Right lobe of liver (tissue), 6 donors: ENCODE data around the gene MYL12A. TPM values are rescaled to one million over a fixed set of nuclear protein-coding genes. Genes with fewer than 3 reads are reported as not detected.
A peak's percentile ranks its signal among the peaks of the same experiment; 100 is the strongest.
"Not testable (repeated sequence)": the region's sequence is repeated elsewhere in the genome, so short reads cannot be mapped to it uniquely, and the experiment has no call there.

Source experiments
- ATAC-seq, 4 donors: fragments of 200-7000 bp; cut with Tn5 transposase; one replicate each; pipeline ENCODE4 v1.9.1; 2020; ENCODE audit warnings: mild to moderate bottlenecking in 4 of 4, moderate library complexity in 4 of 4
- DNase-seq, 3 donors: peaks; one replicate each; pipeline ENCODE4 v3.0.0-alpha.2; 2020
- H3K27ac ChIP-seq, 3 donors: fragments of 200-600 bp; one replicate each; pipeline ENCODE4 v1.8.0; 2022
- H3K27me3 ChIP-seq, 2 donors: fragments of 200-600 bp; one replicate each; pipeline ENCODE4 v1.8.0; 2022
- H3K36me3 ChIP-seq, 4 donors: fragments of 200-600 bp; sonication (generic) in 1 of 4; one replicate each; pipeline versions ENCODE4 v1.5.1 to v1.8.0; 2017 to 2022; ENCODE audit warnings: control low read depth in 1 of 4
- H3K4me1 ChIP-seq, 4 donors: fragments of 200-600 bp; sonication (generic) in 1 of 4; one replicate each; pipeline versions ENCODE4 v1.5.1 to v1.8.0; 2017 to 2022; ENCODE audit warnings: control low read depth in 1 of 4
- H3K4me3 ChIP-seq, 3 donors: fragments of 200-600 bp; one replicate each; pipeline ENCODE4 v1.8.0; 2022
- H3K9me3 ChIP-seq, 4 donors: fragments of 200-600 bp; sonication (generic) in 1 of 4; one replicate each; pipeline versions ENCODE4 v1.5.1 to v1.8.0; 2017 to 2022; ENCODE audit warnings: control low read depth in 1 of 4
- POLR2A ChIP-seq: fragments of 450-650 bp; IDR thresholded peaks from one replicate; pipeline ENCODE4 v1.6.1; 2017; ENCODE audit warnings: antibody characterized with exemption, mild to moderate bottlenecking
- WGBS: methylation state at CpG from one replicate; pipeline ENCODE4 v1.1.6; 2018; ENCODE audit warnings: low coverage, low lambda C conversion rate; ENCODE audit not compliant: insufficient coverage; ENCODE audit errors: missing lambda C conversion rate; 5-methylcytosine and 5-hydroxymethylcytosine counted together
- intact Hi-C, 2 donors: fragments of 100-400 bp; cut with DNase I; formaldehyde crosslinking; loops; one replicate each; pipeline versions ENCODE4 v1.11.2 to v1.14.1; 2022
- total RNA-seq, 6 experiments: library from RNA; depleted of rRNA in 2 of 6; stranded (reverse); fragments of >200 nt in 2 of 6; fragmentation: NEBNext Ultra II Directional in 3 of 6; extraction: Animal tissue kit (Norgen Biotek cat#: 25700) in 3 of 6; gene quantifications; one replicate each; pipeline versions ENCODE4 v1.1.0 to v1.2.4, GENCODE V29; 2016 to 2023
- TF ChIP-seq, protein P1 (sequence below), 4 donors: fragments of 200-600 bp in 3 of 4; fragments of 450-650 bp in 1 of 4; IDR thresholded peaks; one replicate each; pipeline versions ENCODE4 v1.5.1 to v1.8.0; 2016 to 2022; ENCODE audit warnings: antibody characterized with exemption in 4 of 4, mild to moderate bottlenecking in 2 of 4
- donor health status: DM: no; HTN: yes; CAD: no.
- donor health status: DM: no; HTN: no; CAD: no.
- donor health status: DM: no; HTN: no; CAD: no.
- donor health status: DM: no; HTN: yes; CAD: no.
- donor health status: DM: no; HTN: yes; CAD: no.

MYL12A gene
- total RNA-seq, 6 experiments from 2014 or later: 82.1 to 309 (median 225) TPM

- intact Hi-C loops: no loop called here
- ATAC-seq: peak; percentile 42 to 64 (median 60)
Observed at GRCh38 chr18:3218819-3219218, 28.8 kb upstream of the MYL12A start.

GRCh38 chr18:3219241-3219630 lies 28.4 kb upstream of the MYL12A start:
- ATAC-seq: peak; percentile 9 to 23 (median 19)
- peak overlapping the region; percentile 84 to 96 (median 94) for H3K27ac ChIP-seq
- TF ChIP-seq POLR2A: no peak
- TF ChIP-seq, protein P1, sequence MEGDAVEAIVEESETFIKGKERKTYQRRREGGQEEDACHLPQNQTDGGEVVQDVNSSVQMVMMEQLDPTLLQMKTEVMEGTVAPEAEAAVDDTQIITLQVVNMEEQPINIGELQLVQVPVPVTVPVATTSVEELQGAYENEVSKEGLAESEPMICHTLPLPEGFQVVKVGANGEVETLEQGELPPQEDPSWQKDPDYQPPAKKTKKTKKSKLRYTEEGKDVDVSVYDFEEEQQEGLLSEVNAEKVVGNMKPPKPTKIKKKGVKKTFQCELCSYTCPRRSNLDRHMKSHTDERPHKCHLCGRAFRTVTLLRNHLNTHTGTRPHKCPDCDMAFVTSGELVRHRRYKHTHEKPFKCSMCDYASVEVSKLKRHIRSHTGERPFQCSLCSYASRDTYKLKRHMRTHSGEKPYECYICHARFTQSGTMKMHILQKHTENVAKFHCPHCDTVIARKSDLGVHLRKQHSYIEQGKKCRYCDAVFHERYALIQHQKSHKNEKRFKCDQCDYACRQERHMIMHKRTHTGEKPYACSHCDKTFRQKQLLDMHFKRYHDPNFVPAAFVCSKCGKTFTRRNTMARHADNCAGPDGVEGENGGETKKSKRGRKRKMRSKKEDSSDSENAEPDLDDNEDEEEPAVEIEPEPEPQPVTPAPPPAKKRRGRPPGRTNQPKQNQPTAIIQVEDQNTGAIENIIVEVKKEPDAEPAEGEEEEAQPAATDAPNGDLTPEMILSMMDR (IDR thresholded peaks at IDR 0.05): no peak
- intact Hi-C loops: no loop called here
- H3K36me3 ChIP-seq: peaks cover 0 to 12% (median 0%) of the 10 kb centered on the region in 4 donors
- H3K27me3 ChIP-seq: no peaks in the 10 kb centered on the region
- H3K4me1 ChIP-seq: peaks cover 0 to 18% (median 3%) of the 10 kb centered on the region in 4 donors
- DNase-seq: no peak
- 34% methylated on average over 8 of the region's 8 CpGs for WGBS
- no peaks in the 10 kb centered on the region for H3K9me3 ChIP-seq
- H3K4me3 ChIP-seq: peak overlapping the region; percentile 43 to 56 (median 54)

More at GRCh38 chr18:3218819-3219218, 28.8 kb upstream of the MYL12A start:
- H3K9me3 ChIP-seq: no peaks in the 10 kb centered on the region
- peak overlapping the region; percentile 84 to 96 (median 94) for H3K27ac ChIP-seq
- no peaks in the 10 kb centered on the region for H3K27me3 ChIP-seq
- peak overlapping the region; percentile 43 to 56 (median 54) for H3K4me3 ChIP-seq
- peak; percentile 45 for TF ChIP-seq POLR2A
- TF ChIP-seq, protein P1 (IDR thresholded peaks at IDR 0.05): no peak
- DNase-seq: no peak
- peaks cover 0 to 13% (median 0%) of the 10 kb centered on the region in 4 donors for H3K36me3 ChIP-seq
- peaks cover 0 to 18% (median 3%) of the 10 kb centered on the region in 4 donors for H3K4me1 ChIP-seq
- WGBS: 34% methylated on average over 2 of the region's 2 CpGs

- no peaks in the 10 kb centered on the region for H3K27me3 ChIP-seq
- ATAC-seq (peak; percentile 61 to 74 (median 64)), DNase-seq (no peak)
- H3K27ac ChIP-seq: peak within 1 kb of the TSS; percentile 84 to 96 (median 94)
- WGBS: 29% methylated on average over 9 of the region's 9 CpGs
- peaks cover 0 to 6% (median 0%) of the 10 kb centered on the region in 4 donors for H3K36me3 ChIP-seq
- TF ChIP-seq, protein P1 (IDR thresholded peaks at IDR 0.05): no peak
- TF ChIP-seq POLR2A: peak; percentile 67
- intact Hi-C loops: no loop called here
- H3K9me3 ChIP-seq: no peaks in the 10 kb centered on the region
- peak within 1 kb of the TSS; percentile 43 to 56 (median 54) for H3K4me3 ChIP-seq
- H3K4me1 ChIP-seq: peaks cover 0 to 18% (median 3%) of the 10 kb centered on the region in 4 donors
Observed at GRCh38 chr18:3219631-3220335, 27.8 kb upstream of the MYL12A start, which contains the start of gene MYOM1. Gene MYOM1, minus strand, starts transcription at chr18:3219968. Its CDS starts 4,745 bp downstream, at chr18:3215223.

- H3K4me3 ChIP-seq, DNase-seq, ATAC-seq, intact Hi-C loops, H3K36me3 ChIP-seq, H3K9me3 ChIP-seq, H3K27me3 ChIP-seq: not testable (repeated sequence)
- peak overlapping the region in 2 of 3 donors; percentile 94 to 96 for H3K27ac ChIP-seq
- 70% methylated on average over 1 of the region's 4 CpGs for WGBS
- peaks cover 0 to 18% (median 3%) of the 10 kb centered on the region in 4 donors for H3K4me1 ChIP-seq
Observed at GRCh38 chr18:3220868-3221267, 26.7 kb upstream of the MYL12A start.

DNA sequence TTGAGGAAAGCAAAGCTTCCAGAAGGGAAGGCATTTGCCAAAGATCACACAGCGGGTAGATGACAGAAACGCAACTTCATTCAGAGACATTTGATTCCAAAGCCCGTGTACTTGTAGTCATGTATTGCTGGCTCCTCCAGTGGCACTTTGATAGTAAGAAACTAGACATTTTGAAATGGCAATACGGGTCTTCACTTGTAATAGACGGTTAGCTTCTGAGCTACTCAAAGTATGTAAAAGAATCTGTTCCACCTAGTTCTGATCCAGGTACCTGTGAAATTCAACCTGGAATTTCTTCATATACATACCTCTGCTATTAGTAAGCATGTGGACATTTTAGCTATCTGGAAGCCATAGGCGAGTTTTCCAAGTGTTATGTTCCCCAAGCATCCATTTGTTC lies 26.1 kb upstream of the MYL12A start:
- Histone ChIP-seq H3K27me3 (no peaks in the 10 kb centered on the region), H3K27ac (no peak overlapping the region), H3K4me1 (peaks cover 0 to 18% (median 3%) of the 10 kb centered on the region in 4 donors), H3K36me3 (no peaks in the 10 kb centered on the region), H3K4me3 (no peak overlapping the region), H3K9me3 (no peaks in the 10 kb centered on the region)
- 65% methylated on average over 2 of the region's 6 CpGs for WGBS
- TF ChIP-seq, protein P1 (IDR thresholded peaks at IDR 0.05): no peak
- TF ChIP-seq POLR2A: no peak
- no peak for ATAC-seq
- DNase-seq: no peak
- intact Hi-C loops: no loop called here
